A673 (cell line): Measurements from ENCODE around the gene SLC2A4RG. TPM values are rescaled to one million over a fixed set of nuclear protein-coding genes. Genes with fewer than 3 reads are reported as not detected.
A peak's percentile ranks its signal among the peaks of the same experiment; 100 is the strongest.

Experiments
- BruUV-seq: library from RNA; stranded (reverse); fragments of 400-500 nt; replicated peaks from 2 replicates; lab custom pipeline; 2021; lab: Mats Ljungman, UMichigan
- CTCF ChIA-PET: fragments of 300-600 bp; sonication (Branson Sonifier 250); formaldehyde crosslinking; loops from one replicate; lab custom pipeline; 2022; ENCODE audit warnings: antibody characterized with exemption; lab: Charles Lee
- POLR2A ChIA-PET: fragments of 300-600 bp; sonication (Branson Sonifier 250); formaldehyde crosslinking; loops from one replicate; lab custom pipeline; 2022; ENCODE audit warnings: antibody characterized with exemption; ENCODE audit not compliant: low non-redundant PET; lab: Charles Lee
- DNase-seq: peaks from one replicate; pipeline ENCODE4 v3.0.0-alpha.2; 2015; ENCODE audit warnings: low spot score
- H3K27ac ChIP-seq: fragments of 200-600 bp; sonication (generic); 2 replicates; pipeline ENCODE4 v1.5.1; 2016; ENCODE audit warnings: mixed run types, low read depth, mild to moderate bottlenecking, mixed read lengths, antibody characterized with exemption, low read length; ENCODE audit not compliant: poor library complexity, severe bottlenecking
- H3K27me3 ChIP-seq: fragments of 200-600 bp; sonication (generic); replicated peaks from 2 replicates; pipeline ENCODE4 v1.6.1; 2017; ENCODE audit warnings: mixed run types, low read depth, mild to moderate bottlenecking, mixed read lengths, antibody characterized with exemption, low read length; ENCODE audit not compliant: insufficient read depth, poor library complexity
- H3K36me3 ChIP-seq: fragments of 200-600 bp; sonication (generic); 2 replicates; pipeline ENCODE4 v1.6.1; 2016; ENCODE audit warnings: mixed run types, mild to moderate bottlenecking, mixed read lengths, antibody characterized with exemption, low read length; ENCODE audit not compliant: insufficient read depth, poor library complexity, severe bottlenecking
- H3K4me1 ChIP-seq: fragments of 200-600 bp; sonication (generic); 2 replicates; pipeline ENCODE4 v1.6.1; 2017; ENCODE audit warnings: mixed run types, mild to moderate bottlenecking, mixed read lengths, antibody characterized with exemption, low read length; ENCODE audit not compliant: insufficient read depth, poor library complexity, severe bottlenecking
- H3K4me3 ChIP-seq: fragments of 200-600 bp; sonication (generic); 2 replicates; pipeline ENCODE4 v1.5.1; 2016; ENCODE audit warnings: low read depth, mixed run types, mild to moderate bottlenecking, mixed read lengths, low read length; ENCODE audit not compliant: poor library complexity, severe bottlenecking
- H3K9me3 ChIP-seq: fragments of 200-600 bp; sonication (generic); 2 replicates; pipeline ENCODE4 v1.6.1; 2016; ENCODE audit warnings: mixed run types, low read depth, mild to moderate bottlenecking, mixed read lengths, antibody characterized with exemption, low read length; ENCODE audit not compliant: poor library complexity, severe bottlenecking
- CTCF ChIP-seq: fragments of 300-800, 200-600 bp; sonication (generic); conservative IDR thresholded peaks from 2 replicates; pipeline ENCODE4 v1.5.1; 2017; ENCODE audit warnings: low read depth, mild to moderate bottlenecking, antibody characterized with exemption, low read length, moderate library complexity, mixed read lengths
- EZH2 ChIP-seq: fragments of 200-600 bp; sonication (generic); IDR thresholded peaks from 2 replicates; pipeline ENCODE4 v1.6.1; 2017; ENCODE audit warnings: borderline replicate concordance, low read depth, mild to moderate bottlenecking, mixed read lengths, antibody characterized with exemption, low read length; ENCODE audit not compliant: poor library complexity, severe bottlenecking
- intact Hi-C: fragments of 100-400 bp; cut with micrococcal nuclease; formaldehyde crosslinking; loops from one replicate; pipeline ENCODE4 v1.10.0; 2022; ENCODE audit not compliant: unreplicated experiment
- total RNA-seq: library from RNA; stranded (reverse); gene quantifications from 2 replicates; pipeline ENCODE4 v1.2.3, GENCODE V29; 2021

Gene SLC2A4RG
- total RNA-seq, 1 experiment from 2014 or later = 45.8 TPM

GRCh38 chr20:63782051-63782471 lies 42.5 kb downstream of the SLC2A4RG start:
- Histone ChIP-seq H3K4me1 (no peaks in the 10 kb centered on the region), H3K4me3 (no peak overlapping the region), H3K9me3 (no peaks in the 10 kb centered on the region), H3K36me3 (no peaks in the 10 kb centered on the region), H3K27me3 (no peaks in the 10 kb centered on the region), H3K27ac (no peak overlapping the region)
- TF ChIP-seq CTCF = peak; percentile 29; the same call in 1 of the 2 replicates
- no peak for TF ChIP-seq EZH2
- ChIA-PET POLR2A (no interaction called here), CTCF (no interaction called here)
- peak; percentile 39 for DNase-seq
- BruUV-seq = no TSS peak
- intact Hi-C loops = no loop called here

- intact Hi-C loops = no loop called here
- TF ChIP-seq EZH2 (no peak), CTCF (no peak)
- BruUV-seq = no TSS peak
- no peak for DNase-seq
- ChIA-PET CTCF (no interaction called here), POLR2A (no interaction called here)
- Histone ChIP-seq H3K27ac (no peak overlapping the region), H3K27me3 (no peaks in the 10 kb centered on the region), H3K9me3 (no peaks in the 10 kb centered on the region), H3K4me3 (no peak overlapping the region), H3K36me3 (no peaks in the 10 kb centered on the region), H3K4me1 (no peaks in the 10 kb centered on the region)
Measured at GRCh38 chr20:63782521-63782971, 43.0 kb downstream of the SLC2A4RG start.

GRCh38 chr20:63783970-63784369 lies 44.4 kb downstream of the SLC2A4RG start:
- intact Hi-C loops = no loop called here
- CTCF ChIA-PET = no interaction called here

More at GRCh38 chr20:63783970-63784369, 44.4 kb downstream of the SLC2A4RG start:
- no peaks in the 10 kb centered on the region for H3K36me3 ChIP-seq
- H3K4me3 ChIP-seq = no peak overlapping the region
- no peak overlapping the region for H3K27ac ChIP-seq
- no peaks in the 10 kb centered on the region for H3K9me3 ChIP-seq
- BruUV-seq = no TSS peak
- TF ChIP-seq CTCF (no peak), EZH2 (no peak)
- POLR2A ChIA-PET = no interaction called here
- DNase-seq = no peak
- H3K4me1 ChIP-seq = no peaks in the 10 kb centered on the region
- no peaks in the 10 kb centered on the region for H3K27me3 ChIP-seq
